ENCODE measurements around the gene ZFAND2A. TPM values are rescaled to one million over a fixed set of nuclear protein-coding genes. Genes with fewer than 3 reads are reported as not detected.
A peak's percentile ranks its signal among the peaks of the same experiment; 100 is the strongest.

Gene ZFAND2A
- total RNA-seq, 2 experiments from 2014 or later = 19.1 to 20.7 TPM

- intact Hi-C loops (cut with micrococcal nuclease) = no loop called here
- H3K4me3 Mint-ChIP-seq = no peak overlapping the region
- CTCF ChIA-PET = interaction anchor here (1.0 to 2.6 kb wide), 4 partner anchors 9 to 221 kb away, joined by 3 to 12 read pairs (median 6); no protein-coding TSS in a partner anchor
- peaks cover 15% of the 10 kb centered on the region for H3K27me3 Mint-ChIP-seq (ENCODE audit: low read depth)
- no peak overlapping the region for H3K27ac Mint-ChIP-seq
- H3K36me3 Mint-ChIP-seq (ENCODE audit: low read depth) = no peaks in the 10 kb centered on the region
- no peak for DNase-seq
- peaks cover 12% of the 10 kb centered on the region for H3K4me1 Mint-ChIP-seq (ENCODE audit: low read depth)
- no peaks in the 10 kb centered on the region for H3K9me3 Mint-ChIP-seq
Observed at GRCh38 chr7:1192171-1192676, 32.2 kb upstream of the ZFAND2A start.

GRCh38 chr7:1189986-1190772 is 30.2 kb upstream of the ZFAND2A start:
- no peaks in the 10 kb centered on the region for H3K36me3 Mint-ChIP-seq (ENCODE audit: low read depth)
- peaks cover 22% of the 10 kb centered on the region for H3K27me3 Mint-ChIP-seq (ENCODE audit: low read depth)
- DNase-seq = no peak
- peaks cover 12% of the 10 kb centered on the region for H3K4me1 Mint-ChIP-seq (ENCODE audit: low read depth)
- H3K9me3 Mint-ChIP-seq = no peaks in the 10 kb centered on the region
- CTCF ChIA-PET = interaction anchor here (0.9 to 1.4 kb wide), 3 partner anchors 13 to 1009 kb away, joined by 3 to 5 read pairs (median 3); no protein-coding TSS in a partner anchor
- intact Hi-C loops (cut with micrococcal nuclease) = no loop called here
- no peak overlapping the region for H3K27ac Mint-ChIP-seq
- no peak overlapping the region for H3K4me3 Mint-ChIP-seq

GRCh38 chr7:1188720-1189294 is 28.8 kb upstream of the ZFAND2A start:
- Mint-ChIP-seq H3K27me3 (ENCODE audit: low read depth) (peaks cover 21% of the 10 kb centered on the region), H3K27ac (no peak overlapping the region), H3K4me3 (no peak overlapping the region), H3K36me3 (ENCODE audit: low read depth) (no peaks in the 10 kb centered on the region), H3K4me1 (ENCODE audit: low read depth) (peaks cover 12% of the 10 kb centered on the region), H3K9me3 (no peaks in the 10 kb centered on the region)
- intact Hi-C loops (cut with micrococcal nuclease) = no loop called here
- CTCF ChIA-PET = interaction anchor here (1.4 kb wide), 1 partner anchor 12 kb away, joined by 5 read pairs; no protein-coding TSS in a partner anchor
- DNase-seq = no peak

GRCh38 chr7:1187127-1187526 is 27.1 kb upstream of the ZFAND2A start:
- Mint-ChIP-seq H3K36me3 (ENCODE audit: low read depth) (no peaks in the 10 kb centered on the region), H3K9me3 (no peaks in the 10 kb centered on the region), H3K27me3 (ENCODE audit: low read depth) (peaks cover 17% of the 10 kb centered on the region), H3K27ac (no peak overlapping the region), H3K4me3 (no peak overlapping the region), H3K4me1 (ENCODE audit: low read depth) (peaks cover 11% of the 10 kb centered on the region)
- intact Hi-C loops (cut with micrococcal nuclease) = no loop called here
- CTCF ChIA-PET = interaction anchor here (0.9 to 1.1 kb wide), 2 partner anchors 10 to 11 kb away, joined by 3 read pairs; no protein-coding TSS in a partner anchor
- no peak for DNase-seq

- Mint-ChIP-seq H3K36me3 (ENCODE audit: low read depth) (no peaks in the 10 kb centered on the region), H3K27me3 (ENCODE audit: low read depth) (peaks cover 16% of the 10 kb centered on the region), H3K27ac (no peak overlapping the region), H3K9me3 (no peaks in the 10 kb centered on the region), H3K4me1 (ENCODE audit: low read depth) (peaks cover 6% of the 10 kb centered on the region), H3K4me3 (no peak overlapping the region)
- intact Hi-C loops (cut with micrococcal nuclease) = no loop called here
- no peak for DNase-seq
- CTCF ChIA-PET = interaction anchor here (2.5 kb wide), 1 partner anchor 10 kb away, joined by 8 read pairs; no protein-coding TSS in a partner anchor
Observed at GRCh38 chr7:1181640-1182039, 21.6 kb upstream of the ZFAND2A start.

- H3K27me3 Mint-ChIP-seq (ENCODE audit: low read depth) = peaks cover 13% of the 10 kb centered on the region
- H3K9me3 Mint-ChIP-seq = no peaks in the 10 kb centered on the region
Observed at GRCh38 chr7:1181031-1181430, 21.0 kb upstream of the ZFAND2A start.

GRCh38 chr7:1176891-1177373 is 16.9 kb upstream of the ZFAND2A start:
- DNase-seq = peak; percentile 91
- intact Hi-C loops (cut with micrococcal nuclease) = loop anchor here (1.0 to 2.0 kb wide), 3 partner anchors 90 to 184 kb away; no protein-coding TSS in a partner anchor
- H3K36me3 Mint-ChIP-seq (ENCODE audit: low read depth) = no peaks in the 10 kb centered on the region
- H3K27ac Mint-ChIP-seq = no peak overlapping the region
- CTCF ChIA-PET = interaction anchor here (0.5 to 4.8 kb wide), 16 partner anchors 8 to 371 kb away, joined by 3 to 45 read pairs (median 6); partner anchors contain the start of gene ZFAND2A
- H3K27me3 Mint-ChIP-seq (ENCODE audit: low read depth) = peaks cover 10% of the 10 kb centered on the region
- peak overlapping the region; percentile 60 for H3K4me3 Mint-ChIP-seq
- no peaks in the 10 kb centered on the region for H3K9me3 Mint-ChIP-seq
- peaks cover 11% of the 10 kb centered on the region for H3K4me1 Mint-ChIP-seq (ENCODE audit: low read depth)

More at GRCh38 chr7:1181031-1181430, 21.0 kb upstream of the ZFAND2A start:
- intact Hi-C loops (cut with micrococcal nuclease) = no loop called here
- Mint-ChIP-seq H3K4me1 (ENCODE audit: low read depth) (peaks cover 12% of the 10 kb centered on the region), H3K36me3 (ENCODE audit: low read depth) (no peaks in the 10 kb centered on the region), H3K4me3 (no peak overlapping the region), H3K27ac (no peak overlapping the region)
- no peak for DNase-seq
- CTCF ChIA-PET = interaction anchor here (1.2 to 1.3 kb wide), 2 partner anchors 11 to 188 kb away, joined by 3 to 5 read pairs; no protein-coding TSS in a partner anchor

- H3K27me3 Mint-ChIP-seq (ENCODE audit: low read depth) = peaks cover 10% of the 10 kb centered on the region
- H3K4me1 Mint-ChIP-seq (ENCODE audit: low read depth) = peaks cover 11% of the 10 kb centered on the region
- intact Hi-C loops (cut with micrococcal nuclease) = loop anchor here (1.0 to 2.0 kb wide), 3 partner anchors 89 to 183 kb away; no protein-coding TSS in a partner anchor
- no peaks in the 10 kb centered on the region for H3K36me3 Mint-ChIP-seq (ENCODE audit: low read depth)
- no peak overlapping the region for H3K27ac Mint-ChIP-seq
- H3K9me3 Mint-ChIP-seq = no peaks in the 10 kb centered on the region
- DNase-seq = peak; percentile 90
- CTCF ChIA-PET = interaction anchor here (0.6 to 4.8 kb wide), 20 partner anchors 8 to 238 kb away, joined by 3 to 45 read pairs (median 6); partner anchors contain the start of genes GPER1 and ZFAND2A
- peak overlapping the region; percentile 60 for H3K4me3 Mint-ChIP-seq
Observed at GRCh38 chr7:1175967-1176851, 16.2 kb upstream of the ZFAND2A start.

- Mint-ChIP-seq H3K36me3 (ENCODE audit: low read depth) (no peaks in the 10 kb centered on the region), H3K27me3 (ENCODE audit: low read depth) (peaks cover 10% of the 10 kb centered on the region), H3K27ac (no peak overlapping the region), H3K9me3 (no peaks in the 10 kb centered on the region), H3K4me1 (ENCODE audit: low read depth) (peaks cover 11% of the 10 kb centered on the region), H3K4me3 (no peak overlapping the region)
- CTCF ChIA-PET = interaction anchor here (0.6 to 4.8 kb wide), 13 partner anchors 11 to 237 kb away, joined by 3 to 45 read pairs (median 7); partner anchors contain the start of genes GPER1 and ZFAND2A
- no peak for DNase-seq
- intact Hi-C loops (cut with micrococcal nuclease) = no loop called here
Observed at GRCh38 chr7:1175597-1175966, 15.6 kb upstream of the ZFAND2A start.

GRCh38 chr7:1174881-1175596 is 15.0 kb upstream of the ZFAND2A start:
- Mint-ChIP-seq H3K4me3 (no peak overlapping the region), H3K36me3 (ENCODE audit: low read depth) (no peaks in the 10 kb centered on the region), H3K9me3 (no peaks in the 10 kb centered on the region), H3K27ac (no peak overlapping the region), H3K4me1 (ENCODE audit: low read depth) (peaks cover 12% of the 10 kb centered on the region), H3K27me3 (ENCODE audit: low read depth) (peaks cover 10% of the 10 kb centered on the region)
- CTCF ChIA-PET = interaction anchor here (0.6 to 4.8 kb wide), 12 partner anchors 10 to 237 kb away, joined by 3 to 45 read pairs (median 6); partner anchors contain the start of genes GPER1 and ZFAND2A
- intact Hi-C loops (cut with micrococcal nuclease) = no loop called here
- no peak for DNase-seq

- no peaks in the 10 kb centered on the region for H3K9me3 Mint-ChIP-seq
- CTCF ChIA-PET = interaction anchor here (1.0 to 4.8 kb wide), 3 partner anchors 9 to 180 kb away, joined by 3 to 45 read pairs (median 4); no protein-coding TSS in a partner anchor
- H3K27me3 Mint-ChIP-seq (ENCODE audit: low read depth) = peaks cover 10% of the 10 kb centered on the region
- no peak overlapping the region for H3K4me3 Mint-ChIP-seq
- no peak for DNase-seq
- no peak overlapping the region for H3K27ac Mint-ChIP-seq
- intact Hi-C loops (cut with micrococcal nuclease) = no loop called here
- no peaks in the 10 kb centered on the region for H3K36me3 Mint-ChIP-seq (ENCODE audit: low read depth)
- peaks cover 22% of the 10 kb centered on the region for H3K4me1 Mint-ChIP-seq (ENCODE audit: low read depth)
Observed at GRCh38 chr7:1174002-1174401, 14.0 kb upstream of the ZFAND2A start.

Measured in activated naive CD4-positive, alpha-beta T cell treated with anti-CD3 and anti-CD28 coated beads for 36 hours (primary cell).